ENCODE results near the gene UBALD1. TPM values are rescaled to one million over a fixed set of nuclear protein-coding genes. Genes with fewer than 3 reads are reported as not detected.

The UBALD1 gene
- polyA plus RNA-seq, 1 donor (not counting 4 experiments of a cell fraction or from before 2014, with no cell fraction given): 4.0 TPM

DNA sequence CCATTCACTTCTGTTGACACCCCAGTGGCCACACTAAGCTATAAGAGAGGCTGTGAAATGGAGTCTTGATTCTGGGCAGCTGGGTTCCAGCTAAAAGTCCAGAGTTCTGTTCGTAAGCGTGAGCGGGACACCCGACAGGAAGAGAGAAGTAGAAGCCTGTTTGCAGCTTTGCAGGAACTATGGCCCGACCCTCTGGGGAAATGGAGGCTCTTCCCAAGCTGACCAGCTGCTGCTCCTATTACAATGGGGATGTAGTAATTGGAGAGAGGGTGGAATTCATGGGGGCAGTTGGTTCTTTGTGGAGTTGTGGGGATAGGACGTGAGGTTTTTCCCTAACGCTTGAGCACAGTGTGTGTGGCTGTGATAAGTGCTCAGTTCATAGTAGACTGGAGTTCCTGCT, 28.4 kb downstream of the UBALD1 start:
- H4K20me1 ChIP-seq (ENCODE audit: control insufficient read depth, extremely low read depth, insufficient read depth, low read length): no peaks in the 10 kb centered on the region
- no peaks in the 10 kb centered on the region for H3K79me2 ChIP-seq (ENCODE audit: control insufficient read depth, insufficient read depth, low read length)

DNA sequence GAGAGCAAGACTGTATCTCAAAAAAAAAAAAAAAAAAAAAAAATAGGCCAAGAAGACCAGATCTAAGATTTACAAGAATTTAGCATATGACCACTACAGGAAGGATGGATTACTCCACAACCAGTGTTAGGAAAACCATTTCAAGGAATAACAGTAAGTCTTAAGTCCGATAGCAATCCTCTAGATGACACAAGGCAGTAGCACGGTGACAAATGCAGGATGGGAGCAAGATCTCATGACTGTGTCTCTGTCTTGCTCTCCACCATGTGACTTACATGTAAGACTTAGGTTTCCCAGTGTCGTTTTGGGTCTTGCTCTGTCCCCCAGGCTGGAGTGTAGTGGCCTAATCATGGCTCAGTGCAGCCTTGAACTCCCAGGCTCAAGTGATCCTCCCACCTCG, 30.8 kb downstream of the UBALD1 start:
- Histone ChIP-seq H3K9ac (ENCODE audit: control insufficient read depth, extremely low read depth, insufficient read depth, low read length) (no peak overlapping the region), H3K9me3 (ENCODE audit: control insufficient read depth, low read depth, low read length) (peaks cover 2% of the 10 kb centered on the region), H3K36me3 (ENCODE audit: control insufficient read depth in 2 of 2, extremely low read depth in 1 of 2, insufficient read depth in 2 of 2, low read length in 2 of 2) (no peaks in the 10 kb centered on the region), H3K4me3 (ENCODE audit: control insufficient read depth in 2 of 3, extremely low read depth in 1 of 3, insufficient read depth in 2 of 3, low read depth in 1 of 3, low read length in 3 of 3) (no peak overlapping the region), H3K4me2 (ENCODE audit: control insufficient read depth, extremely low read depth, insufficient read depth, low read depth, low read length) (no peak overlapping the region), H3K79me2 (ENCODE audit: control insufficient read depth, insufficient read depth, low read length) (no peaks in the 10 kb centered on the region), H3K27me3 (ENCODE audit: control insufficient read depth, extremely low read depth, insufficient read depth, low read length) (peaks cover 3% of the 10 kb centered on the region), H4K20me1 (ENCODE audit: control insufficient read depth, extremely low read depth, insufficient read depth, low read length) (no peaks in the 10 kb centered on the region), H3K9me1 (ENCODE audit: control insufficient read depth, extremely low read depth, insufficient read depth, low read length) (no peaks in the 10 kb centered on the region), H3K4me1 (ENCODE audit: control insufficient read depth, extremely low read depth, insufficient read depth, low read length) (peaks cover 2% of the 10 kb centered on the region), H2AFZ (ENCODE audit: control insufficient read depth, low read length) (no peak overlapping the region), H3K27ac (ENCODE audit: control insufficient read depth, insufficient read depth, low read length) (no peak overlapping the region)
- dilution Hi-C loops (cut with MboI; ENCODE audit: extremely low pct_ligation_motif_present, low sequenced_read_pairs): no loop called here
- TF ChIP-seq EZH2 (IDR thresholded peaks at IDR 0.05; ENCODE audit: low read length): no peak
- TF ChIP-seq, protein P1, sequence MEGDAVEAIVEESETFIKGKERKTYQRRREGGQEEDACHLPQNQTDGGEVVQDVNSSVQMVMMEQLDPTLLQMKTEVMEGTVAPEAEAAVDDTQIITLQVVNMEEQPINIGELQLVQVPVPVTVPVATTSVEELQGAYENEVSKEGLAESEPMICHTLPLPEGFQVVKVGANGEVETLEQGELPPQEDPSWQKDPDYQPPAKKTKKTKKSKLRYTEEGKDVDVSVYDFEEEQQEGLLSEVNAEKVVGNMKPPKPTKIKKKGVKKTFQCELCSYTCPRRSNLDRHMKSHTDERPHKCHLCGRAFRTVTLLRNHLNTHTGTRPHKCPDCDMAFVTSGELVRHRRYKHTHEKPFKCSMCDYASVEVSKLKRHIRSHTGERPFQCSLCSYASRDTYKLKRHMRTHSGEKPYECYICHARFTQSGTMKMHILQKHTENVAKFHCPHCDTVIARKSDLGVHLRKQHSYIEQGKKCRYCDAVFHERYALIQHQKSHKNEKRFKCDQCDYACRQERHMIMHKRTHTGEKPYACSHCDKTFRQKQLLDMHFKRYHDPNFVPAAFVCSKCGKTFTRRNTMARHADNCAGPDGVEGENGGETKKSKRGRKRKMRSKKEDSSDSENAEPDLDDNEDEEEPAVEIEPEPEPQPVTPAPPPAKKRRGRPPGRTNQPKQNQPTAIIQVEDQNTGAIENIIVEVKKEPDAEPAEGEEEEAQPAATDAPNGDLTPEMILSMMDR (optimal IDR thresholded peaks at IDR 0.05 in 1 of 3, IDR thresholded peaks at IDR 0.05 in 1 of 3, conservative IDR thresholded peaks at IDR 0.05 in 1 of 3; ENCODE audit: extremely low read depth in 1 of 3, insufficient read depth in 2 of 3, low read length in 3 of 3): no peak
- no peak for FAIRE-seq
- DNase-seq (ENCODE audit: low read depth, low spot score): no peak

More for the DNA sequence above, 28.4 kb downstream of the UBALD1 start:
- H3K9ac ChIP-seq (ENCODE audit: control insufficient read depth, extremely low read depth, insufficient read depth, low read length): no peak overlapping the region
- H3K9me1 ChIP-seq (ENCODE audit: control insufficient read depth, extremely low read depth, insufficient read depth, low read length): no peaks in the 10 kb centered on the region
- H3K36me3 ChIP-seq (ENCODE audit: control insufficient read depth in 2 of 2, extremely low read depth in 1 of 2, insufficient read depth in 2 of 2, low read length in 2 of 2): no peaks in the 10 kb centered on the region
- H3K27me3 ChIP-seq (ENCODE audit: control insufficient read depth, extremely low read depth, insufficient read depth, low read length): peaks cover 3% of the 10 kb centered on the region
- H2AFZ ChIP-seq (ENCODE audit: control insufficient read depth, low read length): no peak overlapping the region
- no peak for TF ChIP-seq EZH2 (IDR thresholded peaks at IDR 0.05; ENCODE audit: low read length)
- TF ChIP-seq, protein P1 (optimal IDR thresholded peaks at IDR 0.05 in 1 of 3, IDR thresholded peaks at IDR 0.05 in 1 of 3, conservative IDR thresholded peaks at IDR 0.05 in 1 of 3; ENCODE audit: extremely low read depth in 1 of 3, insufficient read depth in 2 of 3, low read length in 3 of 3): no peak
- peaks cover 2% of the 10 kb centered on the region for H3K9me3 ChIP-seq (ENCODE audit: control insufficient read depth, low read depth, low read length)
- no peaks in the 10 kb centered on the region for H3K4me1 ChIP-seq (ENCODE audit: control insufficient read depth, extremely low read depth, insufficient read depth, low read length)
- dilution Hi-C loops (cut with MboI; ENCODE audit: extremely low pct_ligation_motif_present, low sequenced_read_pairs): no loop called here
- no peak for FAIRE-seq
- H3K4me2 ChIP-seq (ENCODE audit: control insufficient read depth, extremely low read depth, insufficient read depth, low read depth, low read length): no peak overlapping the region
- no peak for DNase-seq (ENCODE audit: low read depth, low spot score)
- no peak overlapping the region for H3K27ac ChIP-seq (ENCODE audit: control insufficient read depth, insufficient read depth, low read length)
- H3K4me3 ChIP-seq (ENCODE audit: control insufficient read depth in 2 of 3, extremely low read depth in 1 of 3, insufficient read depth in 2 of 3, low read depth in 1 of 3, low read length in 3 of 3): no peak overlapping the region
